Measurements from ENCODE around the gene RPL37A.

RPL37A gene

GRCh38 chr2:216475767-216476166 lies 22.9 kb upstream of the RPL37A start:
- no peak overlapping the region for H2AFZ ChIP-seq (ENCODE audit: low read depth, low read length)
- H3K27ac ChIP-seq (ENCODE audit: low read length): no peak overlapping the region
- no peak overlapping the region for H3K9ac ChIP-seq (ENCODE audit: low read length)
- TF ChIP-seq CTCF (IDR thresholded peaks at IDR 0.05; ENCODE audit: low read depth, low read length): no peak
- no peak for TF ChIP-seq EZH2phosphoT487 (IDR thresholded peaks at IDR 0.05; ENCODE audit: low read depth)
- no peaks in the 10 kb centered on the region for H4K20me1 ChIP-seq (ENCODE audit: insufficient read depth, low read length)
- no peak overlapping the region for H3K4me3 ChIP-seq (ENCODE audit: low read length)
- no peaks in the 10 kb centered on the region for H3K27me3 ChIP-seq (ENCODE audit: low read depth, low read length)
- no peak overlapping the region for H3K4me2 ChIP-seq (ENCODE audit: low read length)
- no peaks in the 10 kb centered on the region for H3K9me3 ChIP-seq (ENCODE audit: insufficient read depth, low read length)
- H3K4me1 ChIP-seq (ENCODE audit: low read length): peaks cover 9% of the 10 kb centered on the region
- no peaks in the 10 kb centered on the region for H3K79me2 ChIP-seq (ENCODE audit: low read length)
- H3K36me3 ChIP-seq (replicated peaks; ENCODE audit: low read depth, low read length): peaks cover 18% of the 10 kb centered on the region

GRCh38 chr2:216477283-216478035 lies 21.2 kb upstream of the RPL37A start:
- H3K27ac ChIP-seq (ENCODE audit: low read length): no peak overlapping the region
- H3K27me3 ChIP-seq (ENCODE audit: low read depth, low read length): no peaks in the 10 kb centered on the region
- no peak overlapping the region for H2AFZ ChIP-seq (ENCODE audit: low read depth, low read length)
- no peaks in the 10 kb centered on the region for H4K20me1 ChIP-seq (ENCODE audit: insufficient read depth, low read length)
- TF ChIP-seq EZH2phosphoT487 (IDR thresholded peaks at IDR 0.05; ENCODE audit: low read depth) (no peak), CTCF (IDR thresholded peaks at IDR 0.05; ENCODE audit: low read depth, low read length) (no peak)
- peaks cover 19% of the 10 kb centered on the region for H3K36me3 ChIP-seq (replicated peaks; ENCODE audit: low read depth, low read length)
- H3K4me2 ChIP-seq (ENCODE audit: low read length): no peak overlapping the region
- H3K9ac ChIP-seq (ENCODE audit: low read length): no peak overlapping the region
- H3K9me3 ChIP-seq (ENCODE audit: insufficient read depth, low read length): no peaks in the 10 kb centered on the region
- H3K4me3 ChIP-seq (ENCODE audit: low read length): no peak overlapping the region
- H3K4me1 ChIP-seq (ENCODE audit: low read length): peaks cover 16% of the 10 kb centered on the region
- no peaks in the 10 kb centered on the region for H3K79me2 ChIP-seq (ENCODE audit: low read length)

DNA sequence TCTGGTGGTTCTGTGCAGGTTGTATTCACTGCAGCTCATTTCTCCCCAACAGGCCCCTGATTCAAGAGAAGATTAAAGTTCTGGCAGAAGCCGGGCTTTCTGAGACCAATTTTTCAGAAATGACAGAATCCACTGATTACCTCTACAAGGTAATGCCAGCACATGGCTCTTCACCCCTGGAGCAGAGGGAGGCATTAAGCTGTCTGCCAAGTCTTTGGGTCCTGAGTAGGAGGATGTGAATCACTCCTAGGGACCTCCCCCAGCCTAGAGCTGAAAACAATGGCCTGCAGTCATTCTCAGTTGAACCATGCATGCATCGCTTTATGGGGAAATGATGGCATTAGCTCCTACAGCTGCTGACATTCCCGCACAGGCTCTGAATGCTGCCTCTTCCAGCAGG lies 20.5 kb upstream of the RPL37A start:
- Histone ChIP-seq H3K9me3 (ENCODE audit: insufficient read depth, low read length) (no peaks in the 10 kb centered on the region), H4K20me1 (ENCODE audit: insufficient read depth, low read length) (no peaks in the 10 kb centered on the region), H3K4me1 (ENCODE audit: low read length) (peaks cover 18% of the 10 kb centered on the region), H3K27me3 (ENCODE audit: low read depth, low read length) (no peaks in the 10 kb centered on the region), H3K4me3 (ENCODE audit: low read length) (no peak overlapping the region), H3K4me2 (ENCODE audit: low read length) (no peak overlapping the region), H3K79me2 (ENCODE audit: low read length) (no peaks in the 10 kb centered on the region), H3K9ac (ENCODE audit: low read length) (no peak overlapping the region), H3K36me3 (replicated peaks; ENCODE audit: low read depth, low read length) (peaks cover 26% of the 10 kb centered on the region), H3K27ac (ENCODE audit: low read length) (no peak overlapping the region), H2AFZ (ENCODE audit: low read depth, low read length) (no peak overlapping the region)
- TF ChIP-seq CTCF (IDR thresholded peaks at IDR 0.05; ENCODE audit: low read depth, low read length): no peak
- no peak for TF ChIP-seq EZH2phosphoT487 (IDR thresholded peaks at IDR 0.05; ENCODE audit: low read depth)

DNA sequence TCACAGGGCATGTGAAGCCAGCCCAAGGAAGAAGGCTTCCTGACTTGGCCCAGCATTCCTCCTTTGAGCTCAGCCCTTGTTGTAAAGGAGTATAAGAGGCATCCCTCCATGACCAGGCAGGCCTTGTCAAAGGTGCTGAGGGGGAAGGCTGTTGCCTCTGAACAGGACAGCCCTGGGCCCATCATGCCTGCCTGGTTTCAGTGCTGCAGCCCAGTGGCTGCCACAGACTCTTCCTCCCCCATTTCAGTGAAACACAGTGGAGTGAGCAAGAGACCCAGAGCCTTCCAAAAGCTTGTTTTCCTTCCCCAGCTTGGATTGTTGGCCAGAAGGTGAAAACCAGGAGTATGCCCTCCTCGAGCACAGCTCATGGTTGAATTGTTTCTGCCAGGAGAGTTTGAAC lies 19.9 kb upstream of the RPL37A start:
- no peak overlapping the region for H2AFZ ChIP-seq (ENCODE audit: low read depth, low read length)
- H3K27ac ChIP-seq (ENCODE audit: low read length): no peak overlapping the region
- no peak overlapping the region for H3K4me3 ChIP-seq (ENCODE audit: low read length)
- no peak overlapping the region for H3K9ac ChIP-seq (ENCODE audit: low read length)
- no peak overlapping the region for H3K4me2 ChIP-seq (ENCODE audit: low read length)
- peaks cover 27% of the 10 kb centered on the region for H3K36me3 ChIP-seq (replicated peaks; ENCODE audit: low read depth, low read length)
- no peaks in the 10 kb centered on the region for H4K20me1 ChIP-seq (ENCODE audit: insufficient read depth, low read length)
- TF ChIP-seq EZH2phosphoT487 (IDR thresholded peaks at IDR 0.05; ENCODE audit: low read depth) (no peak), CTCF (IDR thresholded peaks at IDR 0.05; ENCODE audit: low read depth, low read length) (no peak)
- no peaks in the 10 kb centered on the region for H3K79me2 ChIP-seq (ENCODE audit: low read length)
- H3K4me1 ChIP-seq (ENCODE audit: low read length): peaks cover 18% of the 10 kb centered on the region
- no peaks in the 10 kb centered on the region for H3K9me3 ChIP-seq (ENCODE audit: insufficient read depth, low read length)
- no peaks in the 10 kb centered on the region for H3K27me3 ChIP-seq (ENCODE audit: low read depth, low read length)
